GM21737 (cell line): ENCODE data around the gene CABP4.
A peak's percentile ranks its signal among the peaks of the same experiment; 100 is the strongest.
"Not testable (repeated sequence)": the region's sequence is repeated elsewhere in the genome, so short reads cannot be mapped to it uniquely, and the experiment has no call there.

Experiments
- ATAC-seq: cut with Tn5 transposase; IDR thresholded peaks from one replicate; pipeline ENCODE4 v1.9.1; 2021; ENCODE audit warnings: mild to moderate bottlenecking, moderate library complexity; ENCODE audit not compliant: unreplicated experiment

The CABP4 gene

DNA sequence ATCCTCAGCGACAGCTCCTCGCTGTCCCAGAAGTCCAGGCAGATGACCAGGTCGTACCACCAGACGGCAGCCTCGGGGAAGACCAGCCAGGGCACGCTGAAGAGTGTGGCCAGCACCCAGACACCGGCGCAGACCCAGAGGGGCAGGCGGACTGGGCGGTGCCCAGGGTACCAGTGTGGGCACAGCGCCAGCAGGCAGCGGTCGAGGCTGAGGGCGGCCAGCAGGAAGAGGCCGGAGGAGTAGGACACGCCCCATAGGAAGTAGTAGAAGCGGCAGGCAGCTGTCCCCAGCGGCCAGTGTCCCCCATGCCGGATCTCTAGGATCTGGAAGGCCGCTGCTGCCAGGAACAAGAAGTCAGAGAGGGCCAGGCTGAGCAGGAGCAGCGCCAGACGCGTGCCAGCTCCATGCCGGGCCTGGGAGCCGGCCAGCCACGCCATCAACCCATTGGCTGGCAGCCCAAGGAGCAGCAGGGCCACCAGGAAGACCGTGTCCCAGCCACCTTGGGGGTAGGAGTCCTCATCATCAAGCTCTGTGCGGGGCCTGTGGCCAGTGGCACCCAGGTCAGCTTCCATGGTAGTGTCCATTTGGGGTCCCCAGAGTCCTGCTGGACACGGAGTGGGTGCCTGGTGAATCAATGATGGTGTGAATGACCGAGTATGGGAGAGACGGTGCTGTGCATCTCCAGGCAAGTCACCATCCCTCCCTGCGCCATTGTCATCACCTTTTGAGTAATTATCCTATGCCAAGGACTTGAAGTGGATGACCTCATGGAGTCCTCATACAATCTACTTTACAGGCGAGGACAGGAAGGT lies 2.8 kb upstream of the CABP4 start, which contains the start of gene GPR152:
Gene GPR152 (minus strand): TSS at position 589 of the 812 bp plus-strand sequence. CDS start 5 bp downstream, at position 584.
- no peak for ATAC-seq

DNA sequence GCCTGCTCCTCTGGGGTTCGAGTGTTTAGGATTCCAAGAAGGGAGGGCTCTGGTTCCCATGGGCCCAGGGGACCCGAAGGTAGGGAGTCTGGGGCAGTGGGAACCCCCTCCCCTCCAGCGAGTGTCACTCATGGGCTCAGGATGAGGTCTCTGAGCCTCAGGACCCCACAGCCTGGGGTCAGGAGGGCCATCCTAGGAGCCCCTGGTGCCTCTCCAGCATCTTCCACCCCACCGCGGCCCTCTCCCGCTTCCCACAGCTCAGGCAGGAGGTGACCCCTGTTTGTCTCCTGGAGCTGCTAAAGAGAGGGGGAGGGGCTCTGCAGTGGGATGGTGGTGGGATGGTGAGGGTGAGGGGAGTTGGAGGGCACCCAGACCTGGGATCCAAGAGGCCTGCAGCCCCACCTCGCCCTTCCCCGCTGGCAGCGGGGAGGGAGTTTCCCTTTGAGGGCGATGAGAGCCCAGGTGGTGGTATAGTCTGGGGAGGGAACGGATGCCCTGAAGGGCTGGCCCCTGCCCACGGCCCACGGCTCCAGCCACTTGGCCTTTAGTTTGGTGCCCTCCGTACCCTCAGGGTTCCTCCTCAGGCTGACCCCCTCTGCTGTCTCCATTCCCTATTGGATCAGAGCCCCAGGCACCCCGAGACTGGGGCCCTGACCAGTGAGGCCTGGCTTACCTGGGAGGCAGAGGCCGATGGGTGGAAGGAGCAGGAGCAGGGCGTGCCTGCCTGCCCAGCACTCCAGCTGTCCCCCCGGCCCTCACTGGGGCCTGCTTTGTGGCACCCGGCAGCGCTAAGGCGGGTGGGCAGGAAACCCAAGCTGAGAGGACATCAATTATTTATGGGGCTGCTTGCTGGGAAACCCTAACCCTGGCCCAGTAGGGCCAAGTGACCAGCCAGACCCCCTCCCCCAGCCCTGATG lies 1.1 kb upstream of the CABP4 start:
- no peak for ATAC-seq

DNA sequence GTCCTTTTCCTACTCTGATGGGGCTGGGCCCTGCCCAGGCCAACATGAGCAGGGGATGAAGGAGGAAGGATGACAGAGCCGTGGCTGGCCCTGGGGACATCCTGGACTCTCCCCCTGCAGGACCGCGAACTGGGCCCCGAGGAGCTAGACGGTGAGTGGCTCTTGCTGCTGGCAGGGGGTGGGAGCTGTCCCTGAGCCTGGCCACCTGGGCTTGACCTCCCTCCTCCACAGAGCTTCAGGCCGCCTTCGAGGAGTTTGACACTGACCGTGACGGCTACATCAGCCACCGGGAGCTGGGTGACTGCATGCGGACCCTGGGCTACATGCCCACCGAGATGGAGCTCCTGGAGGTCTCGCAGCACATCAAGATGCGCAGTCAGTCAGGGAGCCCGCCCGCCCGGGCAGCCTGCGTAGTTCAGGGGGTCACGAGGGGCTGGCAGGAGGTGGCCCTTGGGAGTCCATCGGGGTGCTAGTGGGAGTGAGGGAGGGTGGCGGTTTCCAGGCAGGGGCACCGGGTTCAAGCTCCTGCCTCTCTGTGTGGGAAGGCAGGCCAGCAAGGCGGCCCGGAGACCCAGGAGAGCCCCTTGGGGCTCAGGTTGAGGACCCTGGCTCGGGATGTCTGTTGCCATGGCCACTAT lies 1.0 kb downstream of the CABP4 start:
- no peak for ATAC-seq

- ATAC-seq = no peak
These were observed 2.3 kb downstream of the CABP4 start for GRCh38 chr11:67457453-67457852.

DNA sequence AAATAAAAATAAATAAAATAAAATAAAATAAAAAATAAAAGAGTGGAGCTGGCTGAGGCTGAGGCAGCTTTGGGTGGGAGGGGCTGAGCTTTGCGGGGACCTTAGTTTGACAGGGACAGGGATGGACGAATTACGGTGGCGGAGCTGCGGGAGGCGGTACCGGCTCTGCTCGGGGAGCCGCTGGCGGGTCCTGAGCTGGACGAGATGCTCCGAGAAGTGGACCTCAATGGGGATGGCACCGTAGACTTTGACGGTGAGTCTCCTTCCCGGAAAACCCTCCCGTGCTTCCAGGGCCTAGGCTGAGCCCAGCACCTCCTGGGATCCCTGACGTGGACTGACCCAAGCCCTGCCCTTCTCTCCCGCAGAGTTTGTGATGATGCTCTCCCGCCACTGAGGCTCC lies 3.1 kb downstream of the CABP4 start:
- ATAC-seq = no peak

DNA sequence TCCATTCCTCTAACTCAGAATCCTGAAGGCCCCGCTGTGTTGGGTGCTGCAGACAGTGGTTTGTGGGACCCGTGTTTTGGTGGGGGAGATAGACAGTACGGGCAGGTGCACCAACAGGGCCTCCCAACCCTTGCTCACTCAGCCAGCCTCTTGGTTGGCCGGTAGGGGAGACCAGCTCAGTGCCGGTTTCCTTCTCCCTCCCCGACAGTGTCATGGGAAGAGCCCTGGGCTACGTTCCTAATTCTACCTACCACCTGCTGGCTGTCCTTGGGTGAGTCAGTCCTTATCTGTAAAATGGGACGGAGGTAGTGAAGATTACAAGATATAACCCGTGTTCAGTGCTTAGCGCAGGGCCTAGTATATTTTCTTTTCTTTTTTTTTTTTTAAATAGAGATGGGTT lies 8.0 kb downstream of the CABP4 start:
- no peak for ATAC-seq

- ATAC-seq = no peak
These were observed 8.7 kb downstream of the CABP4 start for GRCh38 chr11:67463680-67464410.

- peak; percentile 47 for ATAC-seq
These were observed 9.4 kb downstream of the CABP4 start for GRCh38 chr11:67464411-67465188.

- ATAC-seq = no peak
These were observed 10.0 kb downstream of the CABP4 start for GRCh38 chr11:67465189-67465510.

DNA sequence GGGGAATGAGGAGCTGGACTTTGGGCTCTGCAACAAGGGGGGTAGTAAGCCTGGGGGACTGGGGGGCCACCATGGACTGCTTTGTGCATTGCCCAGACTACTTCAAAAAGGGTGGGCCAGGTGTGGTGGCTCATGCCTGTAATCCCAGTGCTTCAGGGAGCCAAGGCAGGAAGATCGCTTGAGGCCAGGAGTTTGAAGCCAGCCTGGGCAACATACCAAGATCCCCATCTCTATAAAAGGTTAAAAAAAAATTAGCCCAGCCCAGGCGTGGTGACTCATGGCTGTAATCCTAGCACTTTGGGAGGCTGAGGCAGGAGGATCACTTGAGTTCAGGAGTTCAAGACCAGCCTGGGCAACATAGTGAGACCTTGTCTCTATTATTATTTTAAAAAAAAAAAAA lies 10.4 kb downstream of the CABP4 start:
- not testable (repeated sequence) for ATAC-seq

DNA sequence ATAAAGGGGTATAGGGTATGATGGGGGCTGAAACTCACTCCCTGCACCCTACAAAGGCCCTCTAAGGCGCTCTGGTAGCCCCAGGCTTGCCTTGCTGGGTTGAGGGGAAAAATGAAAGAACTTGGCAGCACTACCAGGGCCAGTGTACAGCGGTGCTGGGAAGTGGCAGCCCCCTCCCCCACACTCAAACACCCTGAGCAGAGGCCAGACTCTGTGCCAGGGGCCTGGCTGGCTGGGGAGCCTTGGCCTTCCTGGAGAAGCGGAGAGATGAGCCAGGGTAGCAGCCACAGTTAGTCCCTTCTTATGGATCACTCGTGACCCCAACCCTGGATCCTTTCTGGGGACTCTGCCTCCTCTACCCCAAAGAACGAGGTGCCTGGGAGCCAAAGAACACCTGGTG lies 11.2 kb downstream of the CABP4 start:
- ATAC-seq = no peak

DNA sequence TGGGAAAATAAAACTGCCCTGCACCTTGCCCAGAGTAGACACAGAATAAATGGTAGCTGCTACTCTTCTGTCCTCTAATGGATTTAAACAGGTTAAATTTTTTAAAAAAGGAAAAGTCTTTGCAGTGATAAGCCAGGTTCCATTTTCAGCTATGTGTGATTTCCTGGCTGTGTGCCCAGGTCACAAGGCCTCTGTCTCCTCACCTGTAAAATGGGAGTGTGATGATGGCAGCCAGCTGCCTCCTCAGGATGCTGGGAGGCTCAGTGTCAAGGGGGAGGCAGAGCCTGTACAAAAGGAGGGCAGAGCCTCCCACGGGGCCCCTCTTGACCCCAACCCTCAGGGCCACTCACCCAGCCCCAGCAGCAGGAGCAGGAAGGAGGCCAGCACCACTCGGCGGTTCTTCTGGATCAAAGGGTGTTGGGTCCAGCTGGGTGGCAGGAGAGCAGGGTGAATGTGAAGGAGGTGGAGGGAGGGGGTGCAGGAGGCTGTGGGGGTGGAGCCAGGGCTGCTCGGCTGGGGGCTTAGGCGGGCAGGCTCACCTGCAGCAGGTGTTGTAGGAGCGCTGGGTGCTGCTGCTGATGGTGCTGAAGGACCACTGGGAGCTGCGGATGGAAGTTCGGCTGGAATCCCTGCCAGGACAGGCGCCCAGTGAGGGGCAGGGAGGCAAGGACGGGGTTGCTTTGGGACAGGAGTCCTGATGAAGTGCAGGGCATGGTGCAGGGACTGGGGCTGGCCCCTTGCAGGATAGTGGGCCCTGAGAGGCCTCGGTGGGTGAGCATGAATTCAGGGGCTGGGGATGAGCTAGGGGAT lies 12.0 kb downstream of the CABP4 start:
- no peak for ATAC-seq

DNA sequence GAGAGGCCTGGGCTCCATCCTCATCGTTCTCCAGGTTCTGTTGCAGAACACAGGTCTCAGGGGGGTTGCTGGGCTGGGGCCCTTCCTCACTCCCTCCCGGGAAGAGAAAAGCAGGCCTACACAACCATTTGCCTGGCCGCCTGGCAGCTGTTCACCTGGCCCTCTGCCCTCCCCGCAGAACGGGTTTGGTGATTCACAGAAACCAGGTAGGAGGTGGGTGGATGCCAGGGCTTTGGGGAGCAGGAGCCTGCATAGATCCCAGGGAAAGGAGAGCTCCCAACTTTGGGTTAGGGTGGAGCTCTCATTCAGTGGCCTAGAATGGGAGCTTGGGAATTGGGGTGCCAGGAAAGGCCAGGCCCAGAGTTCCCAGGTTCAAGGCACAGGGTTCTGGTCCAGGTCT lies 12.9 kb downstream of the CABP4 start:
- ATAC-seq = no peak

DNA sequence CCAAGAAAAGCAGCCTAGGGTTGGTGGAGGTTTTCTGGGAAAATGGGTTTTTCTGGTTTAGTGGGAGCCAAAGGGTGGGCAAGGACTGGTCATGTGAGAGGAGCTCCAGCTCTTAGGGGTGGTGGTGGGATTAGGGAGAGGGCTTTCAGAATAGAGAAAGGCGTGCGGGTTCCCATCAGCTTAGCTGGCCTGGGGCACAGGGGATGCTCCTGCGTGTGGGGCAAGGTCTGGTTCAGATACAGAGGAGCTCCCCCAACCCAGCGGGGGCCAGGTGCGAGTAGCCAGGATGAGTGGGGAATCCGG lies 13.3 kb downstream of the CABP4 start:
- ATAC-seq = no peak

GRCh38 chr11:67468759-67469507 lies 13.8 kb downstream of the CABP4 start, which contains the start of gene TMEM134:
Gene TMEM134, minus strand, starts transcription at chr11:67469251. Its CDS starts 59 bp downstream, at chr11:67469192.
- ATAC-seq = peak; percentile 67

DNA sequence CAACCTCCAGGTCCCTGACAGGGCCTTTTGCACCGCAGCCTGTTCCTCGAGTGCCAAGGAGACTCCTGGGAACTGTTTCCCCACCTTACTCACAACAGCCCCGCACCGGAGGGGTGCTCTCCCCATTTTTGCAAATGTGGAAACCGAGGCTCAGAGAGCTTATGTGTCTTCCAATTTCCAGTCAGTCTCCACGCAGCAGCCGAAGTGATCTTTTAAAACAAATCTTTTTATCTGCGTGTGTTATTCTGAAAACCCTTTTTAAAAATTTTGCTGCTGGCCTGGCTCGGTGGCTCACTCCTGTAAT lies 14.3 kb downstream of the CABP4 start:
- no peak for ATAC-seq

DNA sequence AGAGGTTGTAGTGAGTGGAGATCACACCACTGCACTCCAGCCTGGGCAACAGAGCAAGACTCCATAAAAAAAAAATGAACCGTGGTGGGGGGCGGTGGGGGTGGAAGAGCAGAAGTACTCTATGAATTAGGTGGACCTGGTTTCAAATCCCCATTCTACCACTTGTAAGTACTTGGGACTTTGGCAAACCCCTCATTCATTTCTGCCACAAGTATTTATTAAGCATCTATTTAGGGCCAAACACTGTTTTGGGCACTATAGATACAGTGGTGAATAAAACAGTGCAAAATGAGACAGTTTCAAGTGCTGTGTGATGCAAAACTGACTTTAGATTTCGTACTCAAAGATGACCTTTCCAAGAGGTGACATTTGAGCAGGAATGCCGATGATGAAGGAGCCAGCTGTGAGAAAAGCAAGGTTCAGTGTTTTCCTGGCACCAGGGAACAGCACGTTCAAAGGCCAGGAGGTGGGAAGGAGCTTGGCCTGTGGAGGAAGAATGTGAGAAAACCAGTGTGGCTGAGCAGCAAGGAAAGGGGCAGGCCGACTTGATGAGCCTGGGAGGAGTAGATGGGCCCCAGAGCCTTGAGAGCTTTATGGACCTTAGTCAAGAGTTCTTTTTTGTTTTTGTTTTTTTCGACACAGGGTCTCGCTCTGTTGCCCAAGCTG lies 15.3 kb downstream of the CABP4 start:
- no peak for ATAC-seq

GRCh38 chr11:67472882-67473281 lies 17.7 kb downstream of the CABP4 start:
- ATAC-seq = no peak
